K562 treated with DMSO at 1 percent for 4 hours (cell line): Measurements from ENCODE around the gene SLX4IP. TPM values are rescaled to one million over a fixed set of nuclear protein-coding genes. Genes with fewer than 3 reads are reported as not detected.

ENCODE experiments used
- total RNA-seq: library from RNA; unstranded; fragments of 300-600 nt; gene quantifications from 2 replicates; pipeline ENCODE4 v1.2.3, GENCODE V29; 2022; ENCODE audit not compliant: insufficient read depth

The SLX4IP gene
- 0.87 and 1.5 TPM in 2 replicates for total RNA-seq

GRCh38 chr20:10434832-10435812 lies at the start of gene SLX4IP:
Gene SLX4IP, plus strand, starts transcription at chr20:10435305. Its CDS starts 22,900 bp downstream, at chr20:10458205.

GRCh38 chr20:10433623-10434466 lies 1.3 kb upstream of the SLX4IP start, which contains the start of gene MKKS:
Gene MKKS, minus strand, starts transcription at chr20:10434222. Its CDS starts 20,708 bp downstream, at chr20:10413514.

GRCh38 chr20:10673842-10674683 lies 239.0 kb downstream of the SLX4IP start, which contains the start of gene JAG1:
Gene JAG1, minus strand, starts transcription at chr20:10673999. Its CDS starts 469 bp downstream, at chr20:10673530.

Other genes starting within 250 kb of the SLX4IP start
- not detected in 2 replicates for gene SNAP25, start 216.5 kb upstream of the SLX4IP start, total RNA-seq
- 9.5 and 12.9 TPM in 2 replicates for gene MKKS, start 1.1 kb upstream of the SLX4IP start, total RNA-seq
- 0.15 TPM in 1 of 2 replicates, not detected in the other for gene JAG1, start 238.7 kb downstream of the SLX4IP start, total RNA-seq